HS-5 (cell line): ENCODE measurements around the gene GP5.

Source experiments
- DNase-seq: peaks from one replicate; pipeline ENCODE4 v3.0.0-alpha.2; 2012; ENCODE audit warnings: low read depth

GP5 gene

DNA sequence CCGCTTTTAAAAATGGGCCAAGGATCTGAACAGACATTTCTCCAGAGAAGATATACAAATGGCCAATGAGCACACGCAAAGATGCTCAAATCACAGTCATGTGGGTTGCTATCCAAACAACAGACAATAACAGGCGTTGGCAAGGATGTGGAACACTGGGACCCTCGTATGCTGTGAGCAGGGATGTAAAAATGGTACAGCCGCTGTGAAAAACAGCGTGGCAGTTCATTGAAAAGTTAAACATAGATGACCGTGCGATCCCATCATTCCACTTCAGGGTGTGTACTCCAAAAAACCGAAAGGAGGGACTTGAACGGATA, 22.9 kb downstream of the GP5 start:
- no peak for DNase-seq

DNA sequence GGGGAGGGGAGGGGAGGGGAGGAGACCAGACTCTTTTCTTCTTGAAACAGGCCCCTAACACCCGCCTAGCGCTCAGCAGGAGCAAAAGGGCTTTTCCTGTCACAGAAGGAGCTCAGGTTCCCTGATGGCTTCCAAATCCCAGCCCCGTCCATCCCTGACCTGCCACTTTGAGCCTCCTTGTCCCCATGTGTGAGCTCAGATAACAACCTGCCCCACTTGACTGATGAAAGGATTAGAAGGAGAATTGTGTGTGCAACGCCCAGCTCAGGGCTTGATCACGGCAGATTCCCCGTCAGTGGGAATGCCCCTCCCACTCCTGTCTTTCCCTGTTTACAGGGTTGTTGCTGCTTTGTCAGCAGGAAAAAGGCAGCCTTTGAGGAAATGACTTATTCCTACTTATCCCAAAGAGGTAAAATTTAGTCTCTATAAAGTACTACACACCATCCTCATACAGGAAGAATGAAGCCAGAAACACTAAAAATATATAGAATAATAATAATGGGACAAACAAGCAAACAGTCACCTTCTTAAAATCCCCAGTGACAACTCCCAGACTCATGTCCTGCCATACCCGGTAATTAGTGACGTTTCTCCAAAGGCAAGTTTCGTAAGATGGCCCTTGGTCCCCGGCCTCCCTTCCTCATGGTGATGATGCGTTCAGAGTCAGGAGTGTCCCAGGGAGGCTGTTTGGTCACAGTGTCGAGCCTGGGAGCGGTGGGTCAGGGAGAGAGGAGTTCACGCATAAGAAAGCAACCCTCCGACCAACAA, 23.4 kb downstream of the GP5 start:
- DNase-seq: no peak

GRCh38 chr3:194374935-194375334, 24.1 kb downstream of the GP5 start:
- no peak for DNase-seq

- no peak for DNase-seq
Observed at GRCh38 chr3:194373899-194374298, 25.2 kb downstream of the GP5 start.

- DNase-seq: no peak
Observed at GRCh38 chr3:194373028-194373427, 26.0 kb downstream of the GP5 start.

DNA sequence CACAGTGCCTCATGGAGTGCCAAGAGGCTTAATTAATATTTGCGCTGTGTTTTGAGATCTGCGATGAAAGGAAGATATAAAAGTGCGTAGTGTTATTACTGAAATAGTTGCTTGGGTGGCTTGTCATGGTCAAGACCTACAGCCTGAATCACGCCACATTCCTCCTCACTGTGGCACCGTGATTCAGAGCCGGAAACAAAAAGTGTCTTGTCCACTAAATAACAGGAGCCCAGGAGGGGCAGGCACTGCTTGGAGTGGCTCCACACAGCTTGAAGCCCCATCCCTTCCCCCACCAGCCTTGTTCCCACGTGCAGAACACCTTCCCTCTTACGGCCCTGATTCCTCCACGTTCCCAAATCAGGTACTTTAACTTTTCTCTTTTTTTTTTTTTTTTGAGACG, 28.3 kb downstream of the GP5 start:
- no peak for DNase-seq

- no peak for DNase-seq
Observed at GRCh38 chr3:194369522-194370279, 29.4 kb downstream of the GP5 start, which contains the start of gene LRRC15. Gene LRRC15, minus strand, starts transcription at chr3:194369743. Its CDS starts 8,700 bp downstream, at chr3:194361043.

DNA sequence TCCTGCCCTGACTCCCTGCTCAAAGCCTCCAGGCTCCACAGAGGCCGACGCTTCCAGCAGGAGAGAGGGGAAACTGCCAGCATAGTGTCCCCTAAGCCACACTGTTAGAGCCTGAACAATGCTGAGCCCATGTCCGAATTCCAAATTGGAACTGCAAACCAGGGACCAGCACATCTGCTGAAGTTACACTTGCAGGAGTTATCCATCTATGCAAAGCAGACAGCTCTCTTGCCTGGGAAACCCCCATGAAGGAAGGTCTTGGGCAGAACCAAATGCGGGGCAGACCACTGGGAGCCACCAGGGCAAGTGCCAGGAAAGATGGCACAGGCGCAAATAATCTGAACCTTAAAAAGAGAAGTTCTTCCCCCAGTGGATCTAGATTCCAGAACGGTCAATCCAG, 30.1 kb downstream of the GP5 start:
- no peak for DNase-seq

DNA sequence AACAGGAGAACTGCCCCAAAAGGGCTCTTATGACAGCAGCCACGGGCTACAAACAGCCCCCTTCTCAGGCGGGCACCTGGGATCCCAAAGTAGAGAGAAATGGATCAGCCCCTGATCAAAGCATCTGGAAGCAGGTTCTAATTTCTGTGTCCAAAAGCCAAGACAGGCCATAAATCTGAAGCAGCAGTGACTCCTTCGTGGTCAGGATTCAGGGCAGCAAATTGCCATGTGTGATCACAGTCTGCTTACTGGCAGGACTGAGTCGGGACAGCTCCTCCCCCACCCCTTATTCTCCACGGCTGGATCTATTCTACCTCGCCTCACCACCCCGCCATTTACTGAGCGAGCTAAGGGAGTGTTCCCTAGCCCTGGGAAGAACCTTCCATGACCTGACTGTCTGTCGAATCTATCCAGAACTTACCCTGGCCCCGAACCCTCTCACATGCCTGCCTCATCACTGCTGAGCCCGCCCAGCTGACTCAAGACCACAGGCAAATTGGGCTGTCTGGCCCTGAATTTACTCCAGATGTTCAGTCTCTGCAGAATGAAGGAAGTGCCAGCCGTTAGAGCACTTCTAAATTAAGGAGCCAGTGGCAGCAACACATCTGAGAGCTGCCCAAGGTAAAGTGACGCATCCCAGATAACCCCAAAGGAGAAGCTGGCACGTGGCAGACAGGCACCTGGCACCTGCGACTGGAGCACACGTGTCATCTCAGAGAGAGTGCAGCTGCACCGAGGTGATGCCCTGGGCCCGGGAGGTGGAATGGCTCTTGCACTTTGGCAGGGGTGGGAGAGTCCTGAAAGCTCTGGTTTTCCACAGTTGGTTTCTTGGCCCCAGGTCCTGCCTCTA, 30.8 kb downstream of the GP5 start:
- no peak for DNase-seq

DNA sequence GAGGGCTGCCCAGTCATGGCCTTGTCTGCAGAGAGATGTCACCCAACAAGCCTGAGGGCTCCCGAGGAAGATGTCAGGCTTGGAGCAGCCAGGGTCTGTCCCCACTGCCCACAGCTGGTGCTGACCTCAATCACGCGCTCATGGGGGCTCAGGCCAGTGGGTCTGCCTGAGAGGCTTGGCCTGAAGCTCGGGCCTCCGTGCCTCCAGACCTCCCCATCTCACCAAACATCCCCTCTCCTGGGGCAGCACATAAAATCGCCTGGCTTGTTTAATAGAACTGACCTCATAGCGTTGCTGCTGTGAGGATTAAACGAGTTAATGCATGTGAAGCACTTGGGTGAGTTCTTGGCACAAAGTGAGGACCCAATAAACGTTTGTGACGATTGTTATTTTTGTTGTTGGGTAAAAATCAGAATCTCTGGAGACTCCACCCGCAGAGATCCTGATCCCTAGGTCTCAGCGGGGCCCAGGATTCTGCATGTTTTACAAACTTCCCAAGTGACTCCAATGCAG, 33.0 kb downstream of the GP5 start:
- no peak for DNase-seq

DNA sequence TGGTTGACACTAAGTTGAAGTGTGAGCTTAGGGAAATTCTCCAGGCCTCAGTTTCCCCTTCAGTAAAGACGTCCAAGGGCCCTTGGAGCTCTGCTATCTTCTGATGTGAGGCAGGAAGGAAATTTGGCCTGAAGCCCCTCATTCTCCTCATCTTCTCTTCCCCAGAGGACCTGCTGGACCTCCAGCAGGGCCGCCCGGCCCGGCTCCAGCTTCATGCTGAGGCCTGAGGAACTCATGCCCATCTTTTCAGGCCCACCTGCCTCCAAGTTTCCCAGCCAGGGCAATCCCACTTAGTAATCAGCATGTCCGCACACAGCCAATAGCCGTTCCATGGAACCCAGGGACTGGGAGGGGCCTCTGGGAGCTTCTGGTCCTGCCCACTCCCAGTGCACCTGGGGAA, 33.5 kb downstream of the GP5 start:
- DNase-seq: no peak

GRCh38 chr3:194364652-194365434, 34.2 kb downstream of the GP5 start:
- no peak for DNase-seq

DNA sequence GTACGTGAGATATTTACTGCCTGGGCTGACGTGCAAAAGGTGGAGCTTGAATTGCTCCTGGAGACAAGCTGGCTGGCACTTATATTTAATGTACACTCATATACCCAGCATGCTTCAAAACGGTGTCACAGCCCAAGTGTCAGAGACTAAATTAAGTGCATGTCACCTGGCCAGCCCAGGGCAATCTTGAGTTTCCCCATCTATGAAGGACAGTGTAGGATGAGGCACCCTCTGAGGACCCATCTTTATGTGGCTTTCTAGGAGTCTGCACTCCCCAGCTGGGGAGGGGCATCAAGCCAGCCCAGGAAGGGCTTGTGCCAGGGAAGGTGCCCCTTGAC, 34.8 kb downstream of the GP5 start:
- no peak for DNase-seq

DNA sequence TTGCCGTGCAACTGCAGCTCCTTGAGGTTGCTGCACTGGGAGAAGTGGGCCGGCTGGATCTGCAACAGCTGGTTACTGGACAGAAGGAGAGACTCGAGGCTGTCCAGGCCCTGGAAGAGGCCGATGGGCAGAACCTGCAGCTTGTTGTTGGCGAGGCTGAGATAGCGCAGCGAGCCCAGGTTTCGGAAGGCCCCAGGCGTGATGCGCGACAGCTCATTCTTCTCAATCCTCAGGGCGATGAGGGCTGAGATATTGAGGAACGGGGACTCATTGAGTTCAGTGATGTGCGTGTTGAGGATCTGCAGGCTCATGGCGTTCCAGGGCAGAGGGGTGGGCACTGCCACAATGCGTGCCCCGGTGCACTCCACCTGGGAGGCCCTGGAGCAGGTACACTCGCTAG, 38.5 kb downstream of the GP5 start:
- DNase-seq: no peak

- DNase-seq: no peak
Observed at GRCh38 chr3:194357681-194358080, 41.4 kb downstream of the GP5 start.

DNA sequence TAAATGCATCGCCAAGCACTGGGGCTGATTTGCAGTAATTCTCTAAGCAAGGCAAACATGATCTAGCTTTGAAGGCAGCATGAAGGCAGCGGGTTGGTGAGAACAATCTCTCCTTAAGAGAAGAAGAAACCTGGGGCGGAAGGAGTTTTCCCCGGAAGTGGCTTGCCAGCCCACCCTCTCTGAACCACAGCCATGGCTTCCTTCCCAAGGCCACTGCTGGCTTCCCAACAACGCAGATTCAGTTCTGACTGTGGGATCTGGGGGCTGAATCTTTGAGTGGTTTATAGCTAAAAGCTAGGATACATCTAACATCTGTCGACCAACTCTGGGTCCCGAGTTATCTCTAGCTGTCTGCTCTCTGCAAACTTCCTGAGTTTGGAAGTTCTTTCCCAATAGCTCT, 43.7 kb downstream of the GP5 start:
- no peak for DNase-seq

DNA sequence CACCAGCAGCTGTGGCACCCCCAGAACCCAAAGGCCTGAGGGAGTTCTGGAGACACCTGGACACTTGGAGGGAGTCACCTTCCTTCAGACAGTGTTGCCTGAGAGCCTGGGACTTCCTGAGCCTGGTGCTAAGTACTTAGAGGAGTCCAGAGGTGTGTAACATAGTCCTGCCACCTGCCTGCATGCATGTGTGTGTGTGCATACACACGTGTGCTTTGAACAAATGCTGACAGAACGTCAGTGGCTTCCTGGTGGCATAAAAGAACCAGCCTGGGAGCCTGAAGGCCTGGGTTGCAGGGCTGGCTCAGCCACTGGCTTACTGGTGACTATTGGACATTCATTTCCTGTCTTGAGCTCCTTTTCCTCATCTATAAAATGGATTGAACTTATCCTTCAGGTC, 44.8 kb downstream of the GP5 start:
- no peak for DNase-seq

GRCh38 chr3:194352667-194353246, 46.3 kb downstream of the GP5 start:
- no peak for DNase-seq

DNA sequence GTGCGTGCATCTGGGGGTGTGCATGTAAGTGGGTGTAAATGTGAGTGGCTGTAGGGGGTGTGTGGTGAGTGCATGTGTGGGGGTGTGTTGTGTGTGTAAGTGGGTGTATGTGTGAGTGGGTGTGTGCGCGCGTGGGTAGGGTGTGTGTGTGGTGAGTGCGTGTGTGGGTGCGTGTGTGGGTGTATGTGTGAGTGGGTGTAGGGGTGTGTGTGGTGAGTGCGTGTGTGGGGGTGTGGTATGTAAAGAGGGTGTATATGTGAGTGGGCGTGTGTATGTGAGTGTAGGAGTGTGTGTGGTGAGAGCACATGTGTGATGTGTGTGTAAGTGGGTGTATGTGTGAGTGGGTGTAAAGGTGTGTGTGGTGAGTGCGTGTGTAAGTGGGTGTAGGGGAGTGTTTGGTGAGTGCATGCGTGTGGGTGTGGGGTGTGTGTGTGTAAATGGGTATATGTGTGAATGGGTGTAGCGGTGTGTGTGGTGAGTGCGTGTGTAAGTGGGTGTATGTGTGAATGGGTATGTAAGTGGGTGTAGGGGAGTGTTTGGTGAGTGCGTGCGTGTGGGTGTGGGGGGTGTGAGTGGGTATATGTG, 47.0 kb downstream of the GP5 start:
- no peak for DNase-seq

- no peak for DNase-seq
Observed at GRCh38 chr3:194351080-194351672, 47.9 kb downstream of the GP5 start, which contains the start of gene CPN2. Gene CPN2, minus strand, starts transcription at chr3:194351328. Its CDS starts 8,626 bp downstream, at chr3:194342702.

GRCh38 chr3:194350726-194351071, 48.4 kb downstream of the GP5 start:
- no peak for DNase-seq
